Measurements from ENCODE around the gene TOP2B. TPM values are rescaled to one million over a fixed set of nuclear protein-coding genes. Genes with fewer than 3 reads are reported as not detected.

Gene TOP2B
- polyA plus RNA-seq, 4 donors: 268 to 328 (median 295) TPM

DNA sequence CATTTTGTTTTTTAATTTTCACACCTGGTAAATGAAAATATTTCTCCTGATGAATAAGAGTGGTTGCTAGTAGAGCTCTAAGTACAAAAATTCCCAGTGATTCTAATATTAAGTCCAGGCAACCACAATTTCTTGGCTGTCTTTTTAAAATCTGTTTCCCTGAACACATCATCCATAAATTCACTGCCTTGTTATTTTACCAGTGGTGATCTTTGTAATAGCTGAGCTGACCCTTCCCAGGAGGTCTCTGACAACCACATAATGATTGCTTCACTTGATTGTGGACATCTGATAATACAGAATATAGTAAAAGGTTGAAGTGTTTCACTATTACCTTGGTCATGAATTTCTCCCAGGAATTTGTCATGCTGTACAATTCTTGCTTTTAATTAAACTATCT lies 13.9 kb upstream of the TOP2B start:
- DNase-seq (ENCODE audit: low read depth in 4 of 4, low spot score in 2 of 4): no peak

DNA sequence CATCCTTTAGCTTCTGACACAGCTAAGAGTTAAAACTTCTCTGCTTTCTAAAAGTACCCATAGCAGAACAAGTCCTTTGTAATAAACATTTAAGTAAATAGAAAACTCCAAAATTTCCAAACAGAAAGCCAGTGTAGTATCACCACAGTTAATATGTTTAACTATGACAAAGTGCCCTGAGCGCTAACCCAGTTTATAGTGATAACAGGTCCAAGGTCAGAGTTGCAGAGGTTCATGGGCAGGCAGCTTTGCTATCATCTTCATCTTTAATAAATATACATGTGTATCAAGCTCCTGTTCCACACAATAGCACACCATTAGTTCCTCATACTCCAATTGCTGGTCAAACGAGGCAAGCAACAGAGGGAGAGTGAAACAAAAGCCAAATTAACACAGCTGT lies 12.4 kb upstream of the TOP2B start:
- no peak for DNase-seq (ENCODE audit: low read depth in 4 of 4, low spot score in 2 of 4)

DNA sequence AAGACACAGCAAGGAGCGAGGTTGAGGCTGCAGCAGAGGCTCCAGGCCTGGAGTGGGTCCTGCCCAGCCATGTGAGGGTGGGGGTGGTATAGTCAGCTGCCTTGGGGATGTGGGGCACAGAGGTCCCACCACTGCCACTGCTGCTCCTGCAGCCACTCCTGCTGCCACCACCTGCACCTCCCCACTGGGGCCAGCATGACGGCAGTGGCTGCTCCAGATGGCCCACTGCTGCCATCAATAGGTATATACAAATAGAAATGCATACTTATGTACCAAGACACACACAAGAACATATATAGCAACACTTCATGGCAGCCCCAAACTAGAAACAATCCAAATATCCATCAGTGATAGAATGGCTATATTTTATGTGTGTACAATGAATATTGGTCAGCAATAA lies 10.0 kb upstream of the TOP2B start:
- DNase-seq (ENCODE audit: low read depth in 4 of 4, low spot score in 2 of 4): no peak

DNA sequence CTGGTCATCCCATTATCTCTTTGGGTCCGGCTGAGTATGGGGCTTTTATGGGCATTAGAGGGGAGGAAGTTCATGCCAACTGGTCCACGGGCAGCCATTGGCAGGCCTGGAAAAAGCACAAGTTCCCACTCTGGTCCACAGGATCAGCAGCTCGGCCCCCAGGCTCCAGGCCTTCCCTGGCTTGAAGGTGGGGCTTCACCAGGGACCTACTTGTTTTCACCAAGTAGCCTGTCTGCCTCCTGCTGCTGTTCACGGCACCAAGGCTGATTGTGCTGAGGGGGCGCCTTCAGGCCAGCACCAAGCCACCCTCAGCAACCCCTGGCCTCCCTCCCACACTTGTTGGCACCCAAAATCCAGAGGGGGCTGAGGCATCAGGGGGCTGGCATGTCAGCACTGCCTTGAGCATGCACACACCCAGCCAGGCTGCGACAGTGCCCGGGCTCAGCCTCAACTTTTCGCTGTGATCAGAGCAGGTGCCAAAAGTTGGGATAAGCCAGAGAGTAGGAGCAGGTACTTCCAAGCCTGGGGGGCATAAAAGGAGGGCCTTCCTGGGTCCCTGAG lies 9.1 kb upstream of the TOP2B start:
- DNase-seq (ENCODE audit: low read depth in 4 of 4, low spot score in 2 of 4): no peak

DNA sequence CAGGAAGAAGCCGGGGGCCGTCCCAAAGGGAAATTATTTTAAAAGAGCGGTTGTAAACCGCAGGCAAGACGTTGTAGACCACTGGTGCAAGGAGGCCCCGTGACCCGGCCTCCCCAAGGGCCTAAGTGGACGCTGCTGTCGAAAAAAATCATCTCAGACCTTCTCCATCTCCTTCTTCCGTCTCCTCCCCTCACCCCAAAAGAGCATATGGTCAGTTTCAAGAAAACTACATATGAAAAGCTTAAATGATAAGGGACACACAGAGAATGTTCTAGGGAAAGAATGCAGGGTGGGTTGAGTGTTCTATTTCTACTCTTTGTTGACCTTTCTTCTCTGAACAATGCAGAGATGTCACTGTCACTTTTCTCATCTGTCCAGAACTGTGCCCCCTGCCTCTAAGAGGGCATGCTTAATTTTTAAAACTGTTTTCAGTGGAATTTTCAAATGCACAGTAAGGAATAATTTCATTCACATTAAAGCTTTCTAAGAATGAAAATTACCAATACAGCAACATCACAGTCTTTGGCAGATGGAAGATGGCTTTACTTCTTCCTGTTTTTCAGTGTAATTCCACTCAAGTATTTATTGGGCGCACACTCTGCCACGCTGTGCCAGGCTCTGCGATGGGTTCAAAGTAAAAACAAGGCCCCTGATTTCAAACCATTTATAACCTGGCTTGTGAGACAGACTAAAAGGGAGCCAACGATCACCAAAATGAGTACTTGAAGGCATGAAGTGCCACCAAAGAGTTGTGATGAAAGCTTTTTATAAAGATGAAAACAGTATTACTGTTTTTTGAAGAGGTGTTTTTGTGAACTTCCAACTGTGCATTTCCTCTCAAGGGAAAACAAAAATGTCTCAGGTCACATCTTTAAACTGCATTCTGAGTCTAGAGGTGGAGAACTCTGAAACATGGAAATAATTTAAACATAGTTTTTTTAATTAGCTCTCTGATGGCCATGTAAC lies 891 bp upstream of the TOP2B start:
- DNase-seq (ENCODE audit: low read depth in 4 of 4, low spot score in 2 of 4): peak in 3 of 4 donors; percentile 52 to 67 (median 53)

DNA sequence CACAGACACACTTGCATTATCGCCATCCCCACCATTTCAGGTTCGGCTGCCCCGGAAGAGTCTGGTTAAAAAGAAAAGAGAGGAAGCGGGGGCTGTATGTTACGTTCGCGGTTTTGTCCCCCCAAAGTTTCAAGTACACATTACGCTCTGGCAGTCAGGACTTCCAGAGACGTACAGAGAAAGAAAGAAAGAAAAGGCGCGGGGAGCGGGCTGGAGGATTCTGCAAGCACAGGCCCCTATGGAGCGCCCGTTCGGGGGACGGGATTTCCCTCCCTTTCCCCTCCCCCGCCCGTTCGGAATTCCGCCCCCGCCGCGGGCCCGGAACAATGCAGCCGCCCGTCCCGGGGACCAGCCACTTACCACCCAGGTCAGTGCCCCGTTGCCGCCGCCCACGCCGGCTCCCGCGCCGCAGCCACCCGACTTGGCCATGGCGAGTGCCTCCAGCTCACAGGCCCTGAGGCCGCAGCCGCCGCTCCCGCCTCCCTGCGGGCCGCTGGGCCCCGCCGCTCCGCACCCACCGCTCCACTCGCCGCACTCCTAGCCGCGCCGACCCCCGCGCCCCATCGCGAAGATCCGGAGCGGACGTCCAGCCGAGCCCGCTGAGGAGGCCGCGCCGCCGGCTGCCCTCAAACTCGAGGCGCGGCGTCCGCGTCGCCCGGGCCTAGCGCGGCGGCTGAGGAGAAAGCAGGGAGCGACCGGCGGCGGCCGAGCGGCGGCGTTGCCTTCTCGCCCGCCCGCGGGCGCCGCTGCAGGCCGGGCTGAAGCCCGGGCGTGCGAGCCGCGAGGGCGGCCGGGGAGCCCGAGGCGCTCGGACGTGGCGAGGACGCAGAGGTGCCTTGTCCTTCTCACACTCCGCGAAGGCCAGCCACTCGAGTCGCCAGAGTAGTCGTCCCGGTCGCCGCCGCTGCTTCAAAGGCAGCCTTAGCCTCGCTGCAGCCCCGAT lies 567 bp downstream of the TOP2B start:
- DNase-seq (ENCODE audit: low read depth in 4 of 4, low spot score in 2 of 4): peak in 2 of 4 donors; percentile 44 to 76

DNA sequence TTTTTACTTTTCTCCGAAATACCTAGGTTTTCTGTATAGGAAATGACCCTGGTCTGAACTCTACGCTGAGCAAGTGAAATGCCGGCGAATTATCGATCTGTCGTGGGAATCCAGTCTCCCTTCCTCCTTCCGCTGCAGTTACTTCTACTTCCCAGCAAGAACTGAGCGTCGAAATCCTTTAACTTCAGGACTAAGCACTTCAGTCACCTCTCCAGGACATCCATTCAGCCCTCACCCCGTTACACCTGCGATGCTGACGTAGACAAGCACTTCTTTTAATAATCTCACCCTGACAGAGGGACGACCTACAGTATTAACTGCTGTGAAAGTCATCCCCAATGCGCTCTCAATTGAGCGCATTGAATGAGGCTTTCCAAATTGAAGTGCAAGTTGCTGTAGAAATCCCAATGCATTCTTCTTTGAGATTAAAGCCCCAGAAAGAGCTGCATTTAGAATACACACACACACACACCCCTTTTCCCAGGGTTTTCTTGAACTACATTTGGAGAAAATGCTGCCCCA lies 1.3 kb downstream of the TOP2B start:
- peak in 1 of 4 donors; percentile 30 for DNase-seq (ENCODE audit: low read depth in 4 of 4, low spot score in 2 of 4)

DNA sequence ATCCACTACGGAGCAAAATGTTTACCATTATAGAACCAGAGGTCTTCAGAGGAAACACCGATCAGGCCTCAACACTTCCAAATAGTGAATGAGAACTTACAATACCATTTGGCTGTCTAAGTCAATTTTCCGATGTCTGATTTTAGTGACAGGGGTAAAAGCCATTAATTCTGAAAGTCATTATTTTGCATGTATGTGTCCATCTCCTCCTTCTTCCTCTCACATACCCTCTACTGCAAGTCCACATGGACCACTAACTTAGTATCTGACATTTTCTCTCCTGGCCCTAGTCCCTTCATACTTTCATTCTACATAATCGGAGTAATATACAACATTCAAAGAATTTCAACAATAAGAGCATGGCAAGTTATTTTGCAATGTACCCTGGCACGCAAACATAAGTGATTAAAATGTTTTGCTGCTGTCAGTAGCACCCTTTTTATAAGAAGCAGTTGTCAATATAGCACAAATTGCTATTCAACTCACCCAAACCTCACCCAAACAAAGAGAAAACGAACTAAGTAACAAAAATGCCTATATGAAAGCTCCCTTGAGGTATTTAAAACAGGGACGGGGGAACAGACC lies 1.9 kb downstream of the TOP2B start:
- peak in 1 of 4 donors; percentile 13 for DNase-seq (ENCODE audit: low read depth in 4 of 4, low spot score in 2 of 4)

DNA sequence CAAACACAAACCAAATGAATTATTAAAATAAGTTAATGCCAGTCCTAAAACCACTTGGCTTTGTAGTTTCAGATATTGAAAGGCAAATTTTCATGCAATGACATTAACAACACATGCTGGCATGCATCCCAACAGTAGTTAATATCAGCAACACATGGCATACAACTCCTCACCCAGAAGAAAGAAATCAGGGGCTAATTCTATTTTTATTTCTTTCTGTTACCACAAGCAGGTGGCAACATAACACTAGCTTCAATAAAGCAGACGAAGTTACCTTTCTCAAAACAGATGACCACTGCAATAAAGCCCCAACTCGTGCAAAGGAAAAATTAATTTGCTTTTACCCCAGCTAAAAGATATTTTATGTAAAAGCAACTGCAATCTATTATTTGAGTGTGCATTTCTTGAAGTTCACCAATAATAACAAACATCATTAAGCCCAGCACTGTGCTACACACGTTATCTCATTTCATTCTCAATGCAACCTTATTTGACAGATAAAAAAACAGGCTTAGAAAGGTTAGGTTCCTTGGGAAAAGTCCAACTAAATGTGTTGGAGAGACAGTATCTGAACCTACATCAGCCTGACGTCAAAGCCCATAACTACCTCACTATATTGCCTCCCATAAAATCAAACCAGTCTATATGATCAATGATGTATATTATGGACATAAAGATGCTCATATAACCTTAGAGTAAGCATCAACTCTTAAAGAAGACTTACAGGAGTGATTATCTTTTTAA lies 2.8 kb downstream of the TOP2B start:
- DNase-seq (ENCODE audit: low read depth in 4 of 4, low spot score in 2 of 4): no peak

DNA sequence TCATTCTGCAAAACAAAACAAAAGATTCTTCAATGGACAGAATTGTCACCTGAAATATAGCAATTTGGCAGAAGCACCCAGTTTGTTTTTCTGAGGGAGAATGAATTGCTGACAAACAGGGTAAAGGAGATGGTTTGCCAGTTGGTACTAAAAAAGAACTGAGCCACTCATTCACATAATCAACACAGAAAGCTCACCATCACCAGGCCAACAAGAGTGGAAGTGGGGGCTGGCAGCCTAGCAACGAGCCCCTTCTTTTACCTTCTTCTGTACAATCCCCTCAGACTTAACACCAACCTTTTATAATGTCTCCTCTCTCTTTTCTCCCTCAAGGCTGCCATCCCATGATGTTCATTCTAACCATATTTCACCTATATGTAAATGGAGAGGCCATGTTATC lies 5.9 kb downstream of the TOP2B start:
- no peak for DNase-seq (ENCODE audit: low read depth in 4 of 4, low spot score in 2 of 4)

DNA sequence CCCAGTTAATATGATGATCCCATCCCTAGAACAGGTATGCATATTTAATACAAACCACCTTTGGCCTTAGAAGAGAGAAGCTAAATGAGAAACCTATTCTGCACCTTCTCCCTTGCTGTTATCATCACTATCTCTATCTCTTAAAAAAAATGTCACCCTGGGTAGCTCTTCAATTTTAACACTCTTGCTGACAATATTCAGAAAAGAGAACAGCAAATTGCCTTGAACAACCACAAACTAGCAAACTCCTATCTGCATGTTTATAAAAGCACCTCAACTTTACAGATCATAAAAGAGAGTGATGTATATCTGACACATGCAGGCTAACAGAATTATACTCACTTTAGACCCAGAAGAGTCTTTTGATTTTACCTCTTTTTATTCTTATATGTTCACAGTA lies 7.4 kb downstream of the TOP2B start:
- no peak for DNase-seq (ENCODE audit: low read depth in 4 of 4, low spot score in 2 of 4)

DNA sequence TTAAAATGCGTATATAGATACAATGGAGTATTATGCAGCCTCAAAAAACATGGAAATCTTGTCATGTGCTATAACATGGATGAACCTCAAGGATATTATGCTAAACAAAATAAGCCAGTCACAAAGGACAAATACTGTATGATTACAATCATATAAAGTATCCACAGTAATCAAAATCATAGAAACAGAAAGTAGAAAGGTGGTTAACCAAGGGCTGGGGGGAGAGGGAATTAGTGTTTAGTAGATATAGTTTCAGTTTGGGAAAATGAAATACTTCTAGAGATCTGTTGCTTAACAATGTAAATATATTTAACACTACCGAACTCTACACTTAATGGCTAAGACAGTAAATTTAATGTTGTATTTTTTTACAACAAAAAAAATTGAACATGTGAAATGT lies 9.0 kb downstream of the TOP2B start:
- DNase-seq (ENCODE audit: low read depth in 4 of 4, low spot score in 2 of 4): no peak

DNA sequence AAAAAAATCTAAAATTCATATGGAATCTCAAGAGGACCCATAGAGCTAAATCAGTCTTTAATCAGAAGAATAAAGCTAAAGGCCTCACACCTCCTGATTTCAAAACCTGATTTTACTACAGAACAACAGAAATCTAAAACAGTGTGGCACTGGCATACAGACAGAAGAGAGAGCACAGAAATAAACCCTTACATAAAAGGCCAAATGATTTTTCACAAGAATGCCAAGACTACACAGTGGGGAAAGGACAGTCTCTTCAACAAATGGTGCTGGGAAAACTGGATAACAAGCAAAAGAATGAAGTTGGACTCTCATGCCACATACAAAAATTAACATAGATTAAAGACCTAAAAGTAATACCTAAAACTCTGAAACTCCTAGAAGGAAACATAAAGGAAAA lies 10.1 kb downstream of the TOP2B start:
- no peak for DNase-seq (ENCODE audit: low read depth in 4 of 4, low spot score in 2 of 4)

DNA sequence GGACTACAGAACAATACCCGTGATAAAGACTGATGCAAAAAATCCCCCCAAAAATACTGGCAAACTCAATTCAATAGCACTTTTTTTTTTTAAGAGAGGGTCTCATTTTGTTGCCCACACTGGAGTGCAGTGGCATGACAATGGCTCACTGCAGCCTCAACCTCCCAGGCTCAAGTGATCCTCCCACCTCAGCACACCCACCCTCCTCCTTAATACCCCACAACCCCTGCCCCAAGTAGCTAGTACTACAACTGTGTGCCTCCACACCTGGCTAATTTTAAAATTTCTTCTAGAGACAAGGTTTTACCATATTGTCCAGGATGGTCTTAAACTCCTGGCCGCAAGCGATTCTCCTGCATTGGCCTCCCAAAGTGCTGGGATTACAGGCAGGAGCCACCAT lies 11.4 kb downstream of the TOP2B start:
- no peak for DNase-seq (ENCODE audit: low read depth in 4 of 4, low spot score in 2 of 4)

DNA sequence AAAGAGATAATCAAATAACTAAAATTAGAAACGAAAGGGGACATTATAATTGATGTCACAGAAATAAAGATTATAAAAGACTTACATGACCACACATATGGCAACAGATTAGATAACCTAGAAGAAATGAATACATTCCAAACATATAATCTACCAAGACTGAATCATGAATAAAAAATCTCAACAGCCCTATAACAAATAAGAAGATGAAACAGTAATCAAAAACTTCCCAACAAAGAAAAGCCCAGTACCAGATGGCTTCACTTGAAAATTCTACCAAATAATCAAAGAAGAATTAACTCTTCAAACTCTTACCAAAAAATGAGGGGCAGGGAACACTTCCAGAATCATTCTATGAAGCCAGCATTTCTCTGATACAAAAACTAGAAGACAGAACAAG lies 11.8 kb downstream of the TOP2B start:
- DNase-seq (ENCODE audit: low read depth in 4 of 4, low spot score in 2 of 4): no peak

DNA sequence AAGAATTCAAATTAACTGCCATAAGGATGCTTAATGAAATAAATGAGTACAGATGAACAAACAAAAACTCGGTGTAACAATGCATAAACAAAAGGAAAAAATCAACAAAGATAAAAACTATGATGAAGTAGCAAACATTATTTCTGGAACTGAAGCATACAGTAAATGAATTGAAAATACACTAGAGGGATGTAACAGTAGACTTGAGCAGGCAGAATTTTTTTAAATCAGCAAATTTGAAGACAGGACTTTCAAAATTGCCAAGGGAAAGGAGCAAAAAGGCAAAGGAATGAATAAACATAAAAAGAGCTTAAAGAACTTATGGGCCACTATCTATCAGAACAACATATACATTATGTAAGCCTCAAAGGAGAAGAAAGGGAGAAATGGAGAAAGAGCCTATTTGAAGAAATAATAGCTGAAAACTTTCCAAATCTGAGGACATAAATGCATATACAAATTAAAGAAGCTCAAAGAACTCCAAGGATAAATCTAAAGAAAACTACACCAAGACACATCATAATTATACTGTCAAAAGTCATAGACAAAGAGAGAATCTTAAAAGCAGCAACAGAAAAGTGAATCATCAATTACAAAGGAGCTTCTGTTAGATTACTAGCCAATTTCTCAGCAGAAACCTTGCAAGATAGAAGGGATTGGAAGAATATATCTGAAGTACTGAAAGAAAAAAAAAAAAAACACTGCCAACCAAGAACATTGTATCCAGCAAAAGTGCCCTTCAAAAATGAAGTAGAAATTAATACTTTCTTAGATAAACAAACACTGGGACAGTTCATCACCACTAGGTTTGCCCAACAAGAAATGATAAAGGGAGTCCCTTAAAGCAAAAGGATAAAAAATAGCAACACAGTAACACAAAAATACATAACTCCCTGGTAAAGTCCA lies 15.5 kb downstream of the TOP2B start:
- DNase-seq (ENCODE audit: low read depth in 4 of 4, low spot score in 2 of 4): no peak

DNA sequence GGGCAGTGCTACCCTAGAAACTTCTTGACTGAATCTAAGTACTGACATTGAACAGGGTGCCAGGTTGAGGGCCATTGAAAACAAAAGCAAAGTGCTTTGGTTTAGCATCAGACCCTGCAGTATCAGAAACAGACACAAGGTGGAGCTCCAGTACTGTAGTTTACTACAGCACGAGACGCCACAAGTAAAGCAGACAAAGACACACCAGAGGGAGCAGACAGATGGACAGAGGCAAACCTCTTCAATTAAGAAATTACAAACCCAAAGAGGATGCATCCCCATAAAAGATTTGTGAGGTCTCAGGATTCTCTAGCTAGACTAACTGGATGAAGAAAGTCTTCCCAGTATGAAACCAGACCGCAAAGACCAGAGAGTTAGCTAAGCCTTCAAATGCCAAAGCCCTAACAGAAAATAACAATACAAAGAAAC lies 16.6 kb downstream of the TOP2B start:
- peak in 1 of 4 donors; percentile 13 for DNase-seq (ENCODE audit: low read depth in 4 of 4, low spot score in 2 of 4)

DNA sequence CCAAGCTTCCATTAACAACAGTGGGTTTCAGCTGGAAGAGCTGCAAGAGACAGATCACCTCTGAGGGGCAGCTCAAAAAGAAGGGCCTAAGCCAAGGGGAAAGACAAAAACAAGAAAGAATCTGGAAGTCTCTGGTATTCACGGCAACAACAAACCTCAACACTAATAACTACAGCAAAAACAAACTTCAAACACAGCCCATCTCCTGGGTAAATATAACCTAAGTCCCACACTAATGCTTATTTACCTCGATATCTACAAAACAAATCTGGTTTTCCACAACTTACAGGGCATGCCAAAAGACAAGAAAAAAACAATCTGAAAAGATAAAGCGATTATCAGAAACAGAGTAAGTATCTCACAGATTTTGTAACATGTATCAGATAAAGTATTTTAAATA lies 29.7 kb downstream of the TOP2B start:
- no peak for DNase-seq (ENCODE audit: low read depth in 4 of 4, low spot score in 2 of 4)

DNA sequence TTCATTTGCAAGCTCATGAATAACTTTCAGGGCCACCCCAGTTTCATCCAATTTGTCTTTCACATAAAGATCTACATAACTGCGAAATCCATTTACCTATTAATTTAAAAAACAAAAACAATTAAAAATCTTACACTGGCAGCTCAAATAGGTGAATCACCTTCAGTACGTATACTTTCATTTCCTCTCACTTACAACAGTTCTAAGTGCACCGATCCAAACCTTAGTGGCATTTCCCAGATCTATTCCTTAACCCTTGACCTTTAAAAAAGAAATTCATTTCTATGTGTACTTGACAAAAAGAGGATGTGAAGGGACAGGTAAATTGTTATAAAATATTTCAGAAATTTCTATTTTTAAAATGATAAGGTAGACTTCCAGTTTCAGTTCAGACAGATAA lies 30.8 kb downstream of the TOP2B start:
- DNase-seq (ENCODE audit: low read depth in 4 of 4, low spot score in 2 of 4): no peak

Data from left renal cortex interstitium (tissue), 4 donors.